Measurements from ENCODE around the gene DGKB.

GRCh38 chr7:14446829-14447228 lies 455.7 kb downstream of the DGKB start:
- TF ChIP-seq CTCF (IDR thresholded peaks at IDR 0.05) = no peak
- no peak for TF ChIP-seq TCF12 (IDR thresholded peaks at IDR 0.05)
- TF ChIP-seq FOSL2 (IDR thresholded peaks at IDR 0.05; ENCODE audit: borderline replicate concordance, low read depth) = no peak
- no peak for TF ChIP-seq FOXM1 (IDR thresholded peaks at IDR 0.05; ENCODE audit: low read depth)
- TF ChIP-seq EZH2phosphoT487 (IDR thresholded peaks at IDR 0.05; ENCODE audit: borderline replicate concordance, low read depth) = no peak
- no peak for TF ChIP-seq USF1 (IDR thresholded peaks at IDR 0.05; ENCODE audit: borderline replicate concordance, low read depth)
- no peak for TF ChIP-seq POLR2AphosphoS5 (IDR thresholded peaks at IDR 0.05; ENCODE audit: low read depth, low read length)

Measured in SK-N-SH (cell line).